Upper lobe of right lung (tissue), 1 donor: ENCODE measurements around the gene CBFA2T3. TPM values are rescaled to one million over a fixed set of nuclear protein-coding genes. Genes with fewer than 3 reads are reported as not detected.

Source experiments
- ATAC-seq: fragments of 200-7000 bp; cut with Tn5 transposase; one replicate; pipeline ENCODE4 v1.9.1; 2020; ENCODE audit warnings: mild to moderate bottlenecking, moderate library complexity
- DNase-seq: peaks from one replicate; pipeline ENCODE4 v3.0.0-alpha.2; 2020
- H3K27ac ChIP-seq: fragments of 200-600 bp; one replicate; pipeline ENCODE4 v1.8.0; 2022
- H3K27me3 ChIP-seq: fragments of 200-600 bp; one replicate; pipeline ENCODE4 v1.8.0; 2022; ENCODE audit warnings: mild to moderate bottlenecking
- H3K36me3 ChIP-seq: fragments of 200-600 bp; one replicate; pipeline ENCODE4 v1.8.0; 2022
- H3K4me1 ChIP-seq: fragments of 200-600 bp; one replicate; pipeline ENCODE4 v1.8.0; 2022
- H3K4me3 ChIP-seq: fragments of 200-600 bp; one replicate; pipeline ENCODE4 v1.8.0; 2022; ENCODE audit warnings: mild to moderate bottlenecking
- H3K9me3 ChIP-seq: fragments of 200-600 bp; one replicate; pipeline ENCODE4 v1.8.0; 2022
- CTCF ChIP-seq: fragments of 200-600 bp; IDR thresholded peaks from one replicate; pipeline ENCODE4 v1.8.0; 2022; ENCODE audit warnings: antibody characterized with exemption
- intact Hi-C: fragments of 100-400 bp; cut with DNase I; formaldehyde crosslinking; loops from one replicate; pipeline ENCODE4 v1.11.0; 2022
- total RNA-seq: library from RNA; stranded (reverse); fragmentation: NEBNext Ultra II Directional; extraction: Animal tissue kit (Norgen Biotek cat#: 25700); gene quantifications from one replicate; pipeline ENCODE4 v1.2.1, GENCODE V29; 2021
- donor health status: DM: no; HTN: yes; CAD: no; lungs with severe emphysema.

CBFA2T3 gene
- total RNA-seq, 1 donor from 2014 or later: 19.0 TPM

GRCh38 chr16:89013692-89014402 lies 36.8 kb upstream of the CBFA2T3 start:
- no peaks in the 10 kb centered on the region for H3K36me3 ChIP-seq
- no peaks in the 10 kb centered on the region for H3K9me3 ChIP-seq
- H3K4me1 ChIP-seq: no peaks in the 10 kb centered on the region
- no peak for TF ChIP-seq CTCF
- intact Hi-C loops: no loop called here
- H3K27ac ChIP-seq: no peak overlapping the region
- DNase-seq (peak; percentile 53), ATAC-seq (no peak)
- H3K27me3 ChIP-seq: no peaks in the 10 kb centered on the region
- no peak overlapping the region for H3K4me3 ChIP-seq

GRCh38 chr16:89013111-89013510 lies 36.1 kb upstream of the CBFA2T3 start:
- no peaks in the 10 kb centered on the region for H3K9me3 ChIP-seq
- DNase-seq (peak; percentile 27), ATAC-seq (no peak)
- H3K36me3 ChIP-seq: no peaks in the 10 kb centered on the region
- no peak overlapping the region for H3K4me3 ChIP-seq
- intact Hi-C loops: no loop called here
- TF ChIP-seq CTCF: no peak
- H3K27ac ChIP-seq: no peak overlapping the region
- no peaks in the 10 kb centered on the region for H3K4me1 ChIP-seq
- H3K27me3 ChIP-seq: no peaks in the 10 kb centered on the region

GRCh38 chr16:89012622-89012995 lies 35.6 kb upstream of the CBFA2T3 start:
- no peak for DNase-seq
- intact Hi-C loops: no loop called here
- no peak overlapping the region for H3K4me3 ChIP-seq
- peaks cover 3% of the 10 kb centered on the region for H3K27me3 ChIP-seq
- no peaks in the 10 kb centered on the region for H3K36me3 ChIP-seq
- ATAC-seq: no peak
- H3K27ac ChIP-seq: no peak overlapping the region
- no peaks in the 10 kb centered on the region for H3K9me3 ChIP-seq
- TF ChIP-seq CTCF: no peak
- H3K4me1 ChIP-seq: no peaks in the 10 kb centered on the region

GRCh38 chr16:89011909-89012621 lies 35.1 kb upstream of the CBFA2T3 start:
- no peak for ATAC-seq
- Histone ChIP-seq H3K27ac (no peak overlapping the region), H3K27me3 (peaks cover 8% of the 10 kb centered on the region), H3K9me3 (no peaks in the 10 kb centered on the region), H3K4me3 (no peak overlapping the region), H3K4me1 (no peaks in the 10 kb centered on the region), H3K36me3 (no peaks in the 10 kb centered on the region)
- intact Hi-C loops: no loop called here
- peak; percentile 11 for DNase-seq
- TF ChIP-seq CTCF: no peak

- peak; percentile 14 for ATAC-seq
- Histone ChIP-seq H3K36me3 (no peaks in the 10 kb centered on the region), H3K9me3 (no peaks in the 10 kb centered on the region), H3K27ac (no peak overlapping the region), H3K4me3 (no peak overlapping the region), H3K4me1 (no peaks in the 10 kb centered on the region), H3K27me3 (peaks cover 9% of the 10 kb centered on the region)
- intact Hi-C loops: no loop called here
- DNase-seq: peak; percentile 53
- TF ChIP-seq CTCF: no peak
Measured at GRCh38 chr16:89010210-89010925, 33.4 kb upstream of the CBFA2T3 start.
